Measurements from ENCODE around the gene VWA5B2. TPM values are rescaled to one million over a fixed set of nuclear protein-coding genes. Genes with fewer than 3 reads are reported as not detected.

Gene VWA5B2
- total and polyA plus RNA-seq, 2 of the 13 experiments (the other 11 are each of a cell fraction or from before 2014, with no cell fraction given): 0.03 to 0.04 TPM

GRCh38 chr3:184249412-184250166 lies 20.2 kb downstream of the VWA5B2 start, which contains the start of gene EEF1AKMT4 (continued):
- no peak for TF ChIP-seq ATF1 (CRISPR knock-in tag; IDR thresholded peaks at IDR 0.05)
- no peak for TF ChIP-seq ZNF431 (CRISPR knock-in tag; IDR thresholded peaks at IDR 0.05; ENCODE audit: borderline replicate concordance, low read depth)
- TF ChIP-seq MAFK (conservative IDR thresholded peaks at IDR 0.05 in 1 of 2, IDR thresholded peaks at IDR 0.05 in 1 of 2; ENCODE audit: low read length in 2 of 2): no peak
- TF ChIP-seq NR1H2 (CRISPR knock-in tag; IDR thresholded peaks at IDR 0.05; ENCODE audit: borderline replicate concordance, low read depth): no peak
- TF ChIP-seq TCF12 (IDR thresholded peaks at IDR 0.05): no peak
- TF ChIP-seq TCF12 (CRISPR knock-in tag; IDR thresholded peaks at IDR 0.05): no peak
- TF ChIP-seq XBP1 (CRISPR knock-in tag; IDR thresholded peaks at IDR 0.05): no peak
- peak; percentile 90 for TF ChIP-seq YEATS4 (CRISPR knock-in tag; IDR thresholded peaks at IDR 0.05; ENCODE audit: borderline replicate concordance)
- TF ChIP-seq SUZ12 (IDR thresholded peaks at IDR 0.05; ENCODE audit: low read depth, low read length): no peak
- no peak for TF ChIP-seq ZFP62 (CRISPR knock-in tag; IDR thresholded peaks at IDR 0.05)
- TF ChIP-seq GRHL1 (CRISPR knock-in tag; conservative IDR thresholded peaks at IDR 0.05): no peak

All from HepG2 (cell line).